GM19324 (cell line): ENCODE results near the gene GPR162.
"Not testable (repeated sequence)": the region's sequence is repeated elsewhere in the genome, so short reads cannot be mapped to it uniquely, and the experiment has no call there.

Source experiments
- ATAC-seq: cut with Tn5 transposase; IDR thresholded peaks from one replicate; pipeline ENCODE4 v1.9.1; 2021; ENCODE audit warnings: mild to moderate bottlenecking, moderate library complexity; ENCODE audit not compliant: unreplicated experiment, low FRiP score

Gene GPR162

DNA sequence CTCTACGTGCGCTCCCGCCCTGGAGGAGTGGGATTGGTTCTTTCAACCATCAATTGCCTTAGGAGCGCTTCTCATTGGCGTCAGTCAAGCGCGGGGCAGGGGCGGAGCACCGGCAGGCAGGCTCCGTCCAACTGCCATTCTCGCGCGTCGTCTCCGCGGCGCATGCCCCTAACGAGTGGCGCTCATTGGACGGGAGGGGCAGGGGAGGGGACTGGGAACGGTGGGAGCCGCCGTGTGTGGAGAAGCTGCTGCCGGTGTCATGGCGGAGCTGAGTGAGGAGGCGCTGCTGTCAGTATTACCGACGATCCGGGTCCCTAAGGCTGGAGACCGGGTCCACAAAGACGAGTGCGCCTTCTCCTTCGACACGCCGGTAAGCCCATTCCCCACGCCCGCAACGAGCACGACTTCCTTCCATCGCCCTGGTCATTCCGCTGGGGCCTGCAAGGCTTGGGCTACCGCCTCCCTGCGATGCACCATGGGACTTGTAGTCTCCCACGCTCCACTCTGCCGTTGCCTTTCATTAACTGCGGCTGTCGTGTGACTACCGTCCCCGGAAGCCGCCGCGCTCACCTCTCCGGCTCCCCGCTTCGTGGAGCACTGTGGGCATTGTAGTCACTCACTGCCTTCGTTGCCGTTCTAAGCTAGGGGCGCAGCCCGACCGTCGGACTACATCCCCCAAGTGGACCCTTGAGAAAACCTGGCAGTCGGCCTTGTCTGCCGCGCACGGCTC, 30.5 kb downstream of the GPR162 start, which contains the start of gene USP5:
Gene USP5, plus strand, starts transcription at position 230 of the 730 bp plus-strand sequence. Its CDS starts 30 bp downstream, at position 260.
- ATAC-seq = peak; percentile 81

- no peak for ATAC-seq
Observed at GRCh38 chr12:6852651-6853354, 31.2 kb downstream of the GPR162 start.

- no peak for ATAC-seq
Observed at GRCh38 chr12:6853626-6854025, 32.0 kb downstream of the GPR162 start.

DNA sequence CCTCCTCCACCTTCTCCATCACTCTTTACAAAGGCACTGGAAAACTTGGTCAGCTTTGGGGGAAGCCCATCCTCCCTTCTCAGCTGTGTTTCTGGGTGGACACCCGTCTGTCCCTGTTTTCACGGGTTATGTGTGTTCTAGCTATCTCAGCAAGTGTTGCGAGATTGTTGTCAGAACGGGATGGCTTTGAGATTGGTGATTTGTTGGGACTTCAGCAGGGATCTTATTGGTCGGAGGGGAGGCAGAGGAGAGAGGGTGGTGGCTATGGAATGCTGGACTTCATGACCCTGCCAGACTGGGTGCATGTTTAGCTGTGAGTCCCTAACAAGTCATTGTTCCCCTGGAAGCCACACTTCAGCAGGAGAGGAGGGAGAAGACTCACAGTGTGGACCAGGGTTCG, 32.4 kb downstream of the GPR162 start:
- ATAC-seq = no peak

DNA sequence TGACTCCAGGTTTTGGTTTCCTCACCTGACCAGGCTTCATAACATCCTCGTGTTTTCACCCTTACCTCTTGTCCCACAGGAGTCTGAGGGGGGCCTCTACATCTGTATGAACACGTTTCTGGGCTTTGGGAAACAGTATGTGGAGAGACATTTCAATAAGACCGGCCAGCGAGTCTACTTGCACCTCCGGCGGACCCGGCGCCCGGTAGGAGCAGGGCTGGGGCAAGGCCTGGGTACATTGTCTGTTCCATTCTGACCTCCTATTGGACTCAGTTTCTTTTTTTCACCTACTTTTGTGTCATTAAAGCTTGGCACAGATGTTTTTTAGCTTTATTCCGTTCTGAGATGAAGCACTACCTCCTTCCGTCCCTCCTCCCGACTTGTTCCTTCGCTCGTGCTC, 33.7 kb downstream of the GPR162 start:
- no peak for ATAC-seq

DNA sequence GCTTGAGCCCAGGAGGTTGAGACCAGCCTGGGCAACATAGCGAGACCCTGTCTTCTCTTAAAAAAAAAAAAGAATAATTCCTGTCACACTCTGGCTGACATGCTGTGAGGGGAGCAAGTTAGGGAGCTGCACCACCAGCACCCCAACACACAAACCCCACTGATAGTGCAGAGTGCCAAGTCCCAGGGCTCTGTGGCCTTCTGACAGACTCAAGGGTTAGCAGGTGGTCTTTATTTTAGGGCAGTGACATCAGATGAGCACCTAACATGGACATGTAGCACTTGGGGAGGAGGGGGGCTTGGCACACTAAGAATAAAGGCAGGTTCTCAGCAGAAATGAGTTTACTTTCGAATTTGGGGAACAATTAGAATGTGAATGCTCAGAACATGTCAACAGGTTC, 37.2 kb downstream of the GPR162 start:
- ATAC-seq = no peak

- ATAC-seq = no peak
Observed at GRCh38 chr12:6860116-6860515, 38.5 kb downstream of the GPR162 start.

DNA sequence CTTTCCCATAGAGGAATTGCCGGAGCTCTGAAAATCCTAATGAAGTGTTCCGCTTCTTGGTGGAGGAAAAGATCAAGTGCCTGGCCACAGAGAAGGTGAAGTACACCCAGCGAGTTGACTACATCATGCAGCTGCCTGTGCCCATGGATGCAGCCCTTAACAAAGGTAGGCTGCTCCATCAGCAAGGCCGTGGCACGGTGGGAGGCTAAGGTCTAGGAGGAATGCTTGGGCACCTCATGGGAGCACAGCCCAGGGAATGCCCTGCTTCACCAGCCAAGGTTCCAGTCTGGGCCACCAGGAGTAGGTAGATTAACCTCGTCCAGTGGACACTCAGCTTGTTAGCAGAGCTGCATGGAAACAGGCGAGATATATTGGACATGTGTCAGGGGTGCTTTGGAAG, 39.3 kb downstream of the GPR162 start:
- no peak for ATAC-seq

DNA sequence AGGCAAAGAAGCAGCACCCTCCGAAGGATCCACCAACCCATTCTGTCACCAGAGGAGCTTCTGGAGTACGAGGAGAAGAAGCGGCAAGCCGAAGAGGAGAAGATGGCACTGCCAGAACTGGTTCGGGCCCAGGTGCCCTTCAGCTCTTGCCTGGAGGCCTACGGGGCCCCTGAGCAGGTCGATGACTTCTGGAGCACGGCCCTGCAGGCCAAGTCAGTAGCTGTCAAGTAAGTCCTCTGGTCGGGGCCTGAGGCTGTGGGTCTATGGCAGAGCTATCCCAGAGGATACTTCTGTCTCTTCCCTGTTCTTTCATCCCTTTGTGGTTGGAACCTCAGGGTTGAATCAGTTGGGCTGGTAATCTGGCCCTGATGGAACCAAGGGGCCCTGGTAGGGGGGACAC, 39.8 kb downstream of the GPR162 start:
- ATAC-seq = no peak

GRCh38 chr12:6863033-6863432, 41.4 kb downstream of the GPR162 start:
- ATAC-seq = no peak

DNA sequence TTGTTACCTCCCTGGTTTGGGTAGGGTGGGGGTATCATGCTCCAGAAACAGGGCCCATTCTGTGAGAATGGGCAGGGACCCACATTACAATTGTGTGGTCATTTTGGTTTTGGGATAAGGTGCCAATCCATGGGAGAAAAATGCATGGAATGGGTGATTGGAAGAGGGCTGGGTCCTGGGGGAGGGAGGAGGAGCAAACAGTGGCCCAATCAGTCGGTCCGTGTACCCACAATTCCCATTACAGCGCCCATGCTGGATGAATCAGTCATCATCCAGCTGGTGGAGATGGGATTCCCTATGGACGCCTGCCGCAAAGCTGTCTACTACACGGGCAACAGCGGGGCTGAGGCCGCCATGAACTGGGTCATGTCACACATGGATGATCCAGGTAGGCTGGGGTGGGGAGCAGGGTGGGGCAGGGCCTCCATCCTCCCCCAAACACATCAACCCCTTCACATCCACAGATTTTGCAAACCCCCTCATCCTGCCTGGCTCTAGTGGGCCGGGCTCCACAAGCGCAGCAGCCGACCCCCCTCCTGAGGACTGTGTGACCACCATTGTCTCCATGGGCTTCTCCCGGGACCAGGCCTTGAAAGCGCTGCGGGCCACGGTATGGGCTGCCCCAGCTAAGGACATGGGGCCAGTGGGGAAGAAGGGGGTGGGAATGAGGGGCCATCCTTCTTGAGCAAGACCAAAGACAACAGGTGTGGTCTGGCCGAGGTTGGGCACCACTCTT, 42.1 kb downstream of the GPR162 start:
- no peak for ATAC-seq

DNA sequence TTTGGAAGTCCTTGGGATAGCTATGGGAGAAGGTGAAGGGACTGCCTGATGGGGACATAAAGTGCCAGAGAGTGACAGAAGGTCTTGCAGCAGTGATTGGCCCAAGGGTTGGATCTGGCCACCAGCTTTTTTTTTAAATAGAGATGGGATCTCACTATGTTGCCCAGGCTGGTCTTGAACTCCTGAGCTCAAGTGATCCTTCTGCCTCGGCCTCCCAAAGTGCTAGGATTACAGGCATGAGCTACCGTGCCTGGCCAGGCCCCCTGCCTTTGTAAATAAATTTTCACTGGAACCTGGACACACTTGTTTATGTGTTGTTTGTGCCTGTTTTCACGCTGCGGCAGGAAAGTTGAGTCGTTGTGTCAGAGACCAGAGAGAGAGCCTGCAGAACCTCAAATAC, 43.7 kb downstream of the GPR162 start:
- ATAC-seq = not testable (repeated sequence)

DNA sequence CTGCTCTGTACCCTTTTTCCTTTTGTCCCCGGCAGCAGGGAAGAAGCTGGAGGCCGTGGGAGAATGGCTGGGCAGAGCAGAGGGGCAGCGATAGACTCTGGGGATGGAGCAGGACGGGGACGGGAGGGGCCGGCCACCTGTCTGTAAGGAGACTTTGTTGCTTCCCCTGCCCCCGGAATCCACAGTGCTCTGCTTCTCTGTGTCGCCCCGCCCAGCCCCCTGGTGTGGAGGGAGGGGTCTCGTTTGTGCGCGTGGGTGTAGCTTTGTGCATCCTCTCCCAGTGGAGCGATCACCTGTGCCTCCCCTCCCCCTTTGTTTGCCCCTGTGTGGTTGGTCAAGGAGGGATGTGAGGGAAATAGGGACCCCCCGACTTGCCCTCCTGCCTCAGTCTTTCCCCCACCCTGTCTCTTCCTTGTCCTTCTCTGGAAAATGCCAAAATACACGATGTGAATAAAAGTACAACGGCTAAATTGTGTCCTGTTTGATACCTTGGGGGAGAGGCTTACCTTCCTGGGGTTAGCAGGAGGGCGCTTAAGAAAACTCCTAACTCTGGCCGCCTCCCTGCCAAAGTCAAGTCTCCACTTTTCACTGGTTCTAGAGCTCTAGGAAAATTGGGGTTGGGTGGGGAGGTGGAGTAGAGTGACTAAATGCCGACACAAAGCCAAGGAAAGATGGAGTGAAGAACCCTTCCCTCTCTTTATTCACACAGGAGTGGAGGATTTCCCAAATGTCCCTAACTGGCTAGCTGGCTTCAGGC, 44.7 kb downstream of the GPR162 start:
- ATAC-seq = no peak

DNA sequence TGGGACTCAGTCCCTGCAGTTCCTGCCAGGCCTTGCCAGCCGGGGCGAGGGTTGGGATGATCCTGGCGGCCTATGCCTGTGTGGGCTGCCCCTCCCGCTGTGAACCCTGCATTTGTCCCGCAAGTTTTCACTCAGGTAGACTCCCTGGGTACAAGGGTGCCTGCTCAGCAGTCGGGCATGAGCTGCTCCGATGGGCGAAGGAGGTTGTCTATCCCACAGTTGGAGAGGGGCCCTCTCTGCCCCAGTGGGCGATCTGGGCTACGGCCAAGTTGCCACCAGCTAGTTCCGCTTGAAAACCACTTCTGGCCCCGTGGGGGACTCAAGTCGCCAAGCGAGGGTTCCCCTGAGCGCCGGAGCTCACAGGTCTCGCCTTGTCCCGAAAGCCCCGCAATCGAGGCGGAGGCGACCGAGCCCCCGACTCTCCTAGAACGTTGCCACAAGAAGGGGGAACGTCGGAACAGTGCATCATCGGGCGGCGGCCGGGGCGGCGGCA, 45.3 kb downstream of the GPR162 start:
- peak; percentile 17 for ATAC-seq

GRCh38 chr12:6867413-6868210, 46.0 kb downstream of the GPR162 start, which contains the start of gene TPI1:
Gene TPI1, plus strand, starts transcription at chr12:6867531. Its CDS starts 36 bp downstream, at chr12:6867567.
- peak; percentile 57 for ATAC-seq

- no peak for ATAC-seq
Observed at GRCh38 chr12:6868211-6869048, 46.8 kb downstream of the GPR162 start.

DNA sequence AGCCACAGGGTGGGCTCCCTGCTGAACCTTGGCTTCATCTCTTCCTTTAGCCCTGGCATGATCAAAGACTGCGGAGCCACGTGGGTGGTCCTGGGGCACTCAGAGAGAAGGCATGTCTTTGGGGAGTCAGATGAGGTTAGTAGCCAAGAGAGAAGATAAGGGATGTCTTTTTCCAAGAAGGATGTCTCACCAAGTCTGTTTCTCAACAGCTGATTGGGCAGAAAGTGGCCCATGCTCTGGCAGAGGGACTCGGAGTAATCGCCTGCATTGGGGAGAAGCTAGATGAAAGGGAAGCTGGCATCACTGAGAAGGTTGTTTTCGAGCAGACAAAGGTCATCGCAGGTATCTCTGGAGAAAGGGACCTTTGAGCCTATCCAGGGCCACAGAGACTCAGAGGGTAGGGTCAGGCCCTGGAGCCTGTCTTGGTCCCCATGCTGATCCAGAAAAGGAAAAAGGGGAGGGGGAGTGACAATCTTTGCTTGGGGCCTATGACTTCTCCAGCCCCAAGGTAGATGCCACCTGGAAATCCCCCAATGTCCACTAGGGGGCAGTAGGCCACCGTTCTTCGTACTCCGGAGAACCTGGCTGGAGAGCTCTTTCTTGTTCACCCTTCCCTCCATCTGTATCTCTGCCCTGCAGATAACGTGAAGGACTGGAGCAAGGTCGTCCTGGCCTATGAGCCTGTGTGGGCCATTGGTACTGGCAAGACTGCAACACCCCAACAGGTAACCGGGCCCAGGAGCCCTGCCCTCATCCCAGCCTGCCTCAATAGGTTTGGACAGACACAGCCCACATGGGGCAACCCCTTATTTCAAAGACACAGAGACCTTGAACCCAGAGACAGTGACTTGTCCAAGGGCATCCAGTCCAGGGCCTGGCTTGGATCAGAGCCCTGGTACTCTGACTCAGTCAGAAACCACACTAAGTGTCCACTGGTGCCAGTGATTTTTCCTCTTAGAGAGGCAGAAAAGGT, 47.7 kb downstream of the GPR162 start:
- no peak for ATAC-seq
